Endothelial cell of umbilical vein (primary cell): Measurements from ENCODE around the gene MON1A. TPM values are rescaled to one million over a fixed set of nuclear protein-coding genes. Genes with fewer than 3 reads are reported as not detected.

Experiments
- BruUV-seq: library from RNA; stranded (reverse); fragments of 400-500 nt; replicated peaks from 2 replicates; lab custom pipeline; 2021; lab: Mats Ljungman, UMichigan
- CTCF ChIA-PET: fragments of 300-600, 350-600 bp; sonication (Branson Sonifier 250); formaldehyde crosslinking; loops from one replicate; lab custom pipeline; 2021; ENCODE audit warnings: antibody characterized with exemption, inconsistent platforms; lab: Charles Lee
- POLR2A ChIA-PET: fragments of 300-600, 350-600 bp; sonication (Branson Sonifier 250); formaldehyde crosslinking; loops from one replicate; lab custom pipeline; 2021; ENCODE audit warnings: antibody characterized with exemption, inconsistent platforms; lab: Charles Lee
- DNase-seq: peaks from one replicate; pipeline ENCODE4 v3.0.0-alpha.2; 2011; ENCODE audit warnings: low read depth, low spot score
- FAIRE-seq: peaks from 2 replicates; lab custom pipeline; 2011; peaks lifted over from hg19 to GRCh38; lab: Jason Lieb, UNC
- H2AFZ ChIP-seq: 2 replicates; pipeline ENCODE4 v1.6.0; 2012; ENCODE audit warnings: low read depth, low read length, control low read depth, inconsistent platforms
- H3K27ac ChIP-seq: 2 replicates; pipeline ENCODE4 v1.5.1; 2011; ENCODE audit warnings: low read depth, mild to moderate bottlenecking, control low read depth, low read length, moderate library complexity; ENCODE audit not compliant: insufficient read depth
- H3K27me3 ChIP-seq, 2 experiments: 2 replicates each; pipeline versions ENCODE4 v1.6.0 to v1.6.1; 2011; ENCODE audit warnings: low read length in 2 of 2, mixed read lengths in 1 of 2; ENCODE audit not compliant: control insufficient read depth in 2 of 2, insufficient read depth in 2 of 2
- H3K36me3 ChIP-seq, 2 experiments: 2 replicates in 1 of 2; 3 replicates in 1 of 2; pipeline ENCODE4 v1.5.1; 2011; ENCODE audit warnings: low read length in 2 of 2, mild to moderate bottlenecking in 1 of 2, moderate library complexity in 1 of 2; ENCODE audit not compliant: control insufficient read depth in 2 of 2, insufficient read depth in 2 of 2; ENCODE audit errors: extremely low read depth in 1 of 2
- H3K4me1 ChIP-seq: 3 replicates; pipeline ENCODE4 v1.5.1; 2011; ENCODE audit warnings: mild to moderate bottlenecking, low read length; ENCODE audit not compliant: control insufficient read depth, insufficient read depth; ENCODE audit errors: extremely low read depth
- H3K4me2 ChIP-seq: 2 replicates; pipeline ENCODE4 v1.6.1; 2011; ENCODE audit warnings: low read length, control low read depth, mixed read lengths; ENCODE audit not compliant: insufficient read depth
- H3K4me3 ChIP-seq, 3 experiments: fragments of 200-600 bp in 1 of 3; sonication (generic), shearing (Covaris generic) in 1 of 3; replicated peaks in 1 of 3; 2 replicates each; pipeline ENCODE4 v1.5.1; 2011 to 2016; ENCODE audit warnings: control low read depth in 3 of 3, low read length in 3 of 3, mild to moderate bottlenecking in 2 of 3, inconsistent platforms in 1 of 3, low read depth in 1 of 3, moderate library complexity in 1 of 3; ENCODE audit not compliant: insufficient read depth in 1 of 3
- H3K79me2 ChIP-seq: 2 replicates; pipeline ENCODE4 v1.6.0; 2012; ENCODE audit warnings: low read length, inconsistent platforms; ENCODE audit not compliant: control insufficient read depth, insufficient read depth
- H3K9ac ChIP-seq: replicated peaks from 2 replicates; pipeline ENCODE3; 2011; ENCODE audit warnings: low read length, control low read depth; ENCODE audit not compliant: insufficient read depth; ENCODE audit errors: extremely low read depth
- H3K9me1 ChIP-seq: replicated peaks from 3 replicates; pipeline ENCODE4 v1.6.0; 2011; ENCODE audit warnings: mild to moderate bottlenecking, low read length; ENCODE audit not compliant: control insufficient read depth, insufficient read depth; ENCODE audit errors: extremely low read depth
- H3K9me3 ChIP-seq: replicated peaks from 2 replicates; pipeline ENCODE4 v1.5.1; 2012; ENCODE audit warnings: low read length, inconsistent platforms; ENCODE audit not compliant: control insufficient read depth, insufficient read depth
- H4K20me1 ChIP-seq: replicated peaks from 2 replicates; pipeline ENCODE3; 2011; ENCODE audit warnings: mild to moderate bottlenecking, low read length; ENCODE audit not compliant: control insufficient read depth, insufficient read depth; ENCODE audit errors: extremely low read depth
- CTCF ChIP-seq, 2 donors: IDR thresholded peaks; 1 replicate in 1 of 2; 2 replicates in 1 of 2; pipeline ENCODE4 v1.5.1; 2011; ENCODE audit warnings: low read length in 2 of 2, mild to moderate bottlenecking in 2 of 2, moderate library complexity in 2 of 2, control low read depth in 1 of 2, inconsistent platforms in 1 of 2, low read depth in 1 of 2; ENCODE audit not compliant: insufficient read depth in 1 of 2; ENCODE audit errors: extremely low read depth in 1 of 2
- EZH2 ChIP-seq: IDR thresholded peaks from 2 replicates; pipeline ENCODE4 v1.6.1; 2012; ENCODE audit warnings: borderline replicate concordance, low read depth, mild to moderate bottlenecking, moderate library complexity, low read length, inconsistent platforms; ENCODE audit not compliant: severe bottlenecking
- FOS ChIP-seq: IDR thresholded peaks from 2 replicates; pipeline ENCODE4 v1.6.1; 2011; ENCODE audit warnings: mild to moderate bottlenecking, low read length, moderate library complexity, borderline replicate concordance; ENCODE audit not compliant: insufficient read depth
- GATA2 ChIP-seq: IDR thresholded peaks from 2 replicates; pipeline ENCODE4 v1.7.0; 2011; ENCODE audit warnings: low read depth, mild to moderate bottlenecking, moderate library complexity, mixed read lengths, low read length; ENCODE audit not compliant: insufficient read length, insufficient read depth
- JUN ChIP-seq: IDR thresholded peaks from 2 replicates; pipeline ENCODE4 v1.6.1; 2011; ENCODE audit warnings: borderline replicate concordance, low read depth; ENCODE audit not compliant: insufficient read length, insufficient read depth
- MAX ChIP-seq: IDR thresholded peaks from 2 replicates; pipeline ENCODE4 v1.6.1; 2011; ENCODE audit not compliant: insufficient read depth, insufficient read length
- MYC ChIP-seq: IDR thresholded peaks from one replicate; pipeline ENCODE4 v1.6.1; 2011; ENCODE audit warnings: mild to moderate bottlenecking, low read depth, low read length
- POLR2A ChIP-seq: IDR thresholded peaks from 2 replicates; pipeline ENCODE4 v1.6.1; 2012; ENCODE audit warnings: low read depth, mild to moderate bottlenecking, control low read depth, low read length
- POLR2AphosphoS5 ChIP-seq: IDR thresholded peaks from 2 replicates; pipeline ENCODE4 v1.6.1; 2012; ENCODE audit warnings: low read depth, mild to moderate bottlenecking, control low read depth, low read length, moderate library complexity; ENCODE audit not compliant: insufficient read depth
- dilution Hi-C: fragments of 300-500 bp; cut with MboI; formaldehyde crosslinking; loops from one replicate; pipeline ENCODE4 v1.15.0; 2019; ENCODE audit warnings: low sequenced_read_pairs; ENCODE audit not compliant: extremely low pct_ligation_motif_present
- intact Hi-C: fragments of 100-400 bp; cut with micrococcal nuclease; formaldehyde crosslinking; loops from one replicate; pipeline ENCODE4 v1.10.0; 2022
- polyA plus RNA-seq, 4 experiments: library from polyadenylated mRNA; depleted of rRNA in 3 of 4; stranded (reverse) in 3 of 4; unstranded in 1 of 4; fragments of >200 nt; gene quantifications; 2 replicates each; pipeline versions ENCODE4 v1.2.1 to v1.2.3, GENCODE V29; 2011 to 2012; ENCODE audit warnings: missing spikeins in 1 of 4
- total RNA-seq: library from RNA; stranded (reverse); gene quantifications from 2 replicates; pipeline ENCODE4 v1.2.3, GENCODE V29; 2021

MON1A gene
- total and polyA plus RNA-seq, 2 donors (not counting 3 experiments of a cell fraction or from before 2014, with no cell fraction given): 17.5 to 31.1 TPM

GRCh38 chr3:49876567-49876966 lies 53.0 kb downstream of the MON1A start:
- Histone ChIP-seq H3K9ac (no peak overlapping the region), H3K4me3 (no peak overlapping the region), H3K79me2 (no peaks in the 10 kb centered on the region), H3K27ac (no peak overlapping the region), H3K36me3 (no peaks in the 10 kb centered on the region), H3K9me1 (no peaks in the 10 kb centered on the region), H3K9me3 (no peaks in the 10 kb centered on the region), H3K27me3 (no peaks in the 10 kb centered on the region), H3K4me2 (no peak overlapping the region), H4K20me1 (no peaks in the 10 kb centered on the region), H3K4me1 (no peaks in the 10 kb centered on the region), H2AFZ (no peak overlapping the region)
- no peak for DNase-seq
- no TSS peak for BruUV-seq
- ChIA-PET POLR2A (no interaction called here), CTCF (interaction anchor here (2.3 kb wide), 1 partner anchor 9 kb away, joined by 6 read pairs; no protein-coding TSS in a partner anchor)
- TF ChIP-seq JUN (no peak), MAX (no peak), POLR2A (no peak), EZH2 (no peak), MYC (no peak), GATA2 (no peak), POLR2AphosphoS5 (no peak), CTCF (IDR thresholded peaks at IDR 0.05; ENCODE audit: extremely low read depth in 1 of 2, insufficient read depth in 1 of 2, low read depth in 1 of 2, low read length in 2 of 2) (no peak), FOS (no peak)
- FAIRE-seq: no peak
- intact Hi-C loops: no loop called here
- dilution Hi-C loops: no loop called here
